Spleen (tissue), 11 donors: ENCODE data around the gene TMEM267. TPM values are rescaled to one million over a fixed set of nuclear protein-coding genes. Genes with fewer than 3 reads are reported as not detected.

ENCODE experiments used
- DNase-seq: peaks from one replicate; pipeline ENCODE4 v3.0.0-alpha.2; 2020
- H3K27ac ChIP-seq, 8 donors: fragments of 200-600 bp; sonication (generic) in 7 of 8; 1 replicate in 4 of 8; 2 replicates in 4 of 8; pipeline versions ENCODE4 v1.5.0 to v1.8.0; 2016 to 2021; ENCODE audit warnings: inconsistent platforms in 4 of 8, mild to moderate bottlenecking in 4 of 8, moderate library complexity in 1 of 8
- H3K27me3 ChIP-seq, 7 donors: fragments of 200-600 bp; sonication (generic) in 6 of 7; replicated peaks in 1 of 7; 1 replicate in 4 of 7; 2 replicates in 3 of 7; pipeline versions ENCODE4 v1.5.0 to v1.8.0; 2016 to 2021; ENCODE audit warnings: inconsistent platforms in 3 of 7, mild to moderate bottlenecking in 1 of 7
- H3K36me3 ChIP-seq, 6 donors: fragments of 200-600 bp; sonication (generic) in 5 of 6; 1 replicate in 4 of 6; 2 replicates in 2 of 6; pipeline versions ENCODE4 v1.5.0 to v1.8.0; 2016 to 2021; ENCODE audit warnings: inconsistent platforms in 2 of 6
- H3K4me1 ChIP-seq, 6 donors: fragments of 200-600 bp; sonication (generic) in 5 of 6; 1 replicate in 3 of 6; 2 replicates in 3 of 6; pipeline versions ENCODE4 v1.5.0 to v1.8.0; 2016 to 2021; ENCODE audit warnings: inconsistent platforms in 3 of 6
- H3K4me3 ChIP-seq, 8 donors: fragments of 200-600 bp; sonication (generic) in 7 of 8; 1 replicate in 4 of 8; 2 replicates in 4 of 8; pipeline versions ENCODE4 v1.5.0 to v1.8.0; 2016 to 2021; ENCODE audit warnings: inconsistent platforms in 4 of 8, mild to moderate bottlenecking in 4 of 8, moderate library complexity in 2 of 8
- H3K9me3 ChIP-seq, 8 donors: fragments of 200-600 bp; sonication (generic) in 7 of 8; 1 replicate in 4 of 8; 2 replicates in 4 of 8; pipeline versions ENCODE4 v1.5.0 to v1.8.0; 2016 to 2021; ENCODE audit warnings: inconsistent platforms in 4 of 8
- CTCF ChIP-seq, 11 experiments: fragments of 200-600 bp in 7 of 11; fragments of 450-650 bp in 4 of 11; sonication (generic) in 4 of 11; IDR thresholded peaks in 8 of 11; conservative IDR thresholded peaks in 3 of 11; 1 replicate in 7 of 11; 2 replicates in 4 of 11; pipeline versions ENCODE4 v1.4.0 to v1.8.0; 2016 to 2021; ENCODE audit warnings: antibody characterized with exemption in 11 of 11, inconsistent platforms in 4 of 11, mild to moderate bottlenecking in 1 of 11
- POLR2A ChIP-seq, 3 donors: fragments of 450-650 bp; IDR thresholded peaks; one replicate each; pipeline ENCODE4 v1.5.1; 2017; ENCODE audit warnings: antibody characterized with exemption in 3 of 3, mild to moderate bottlenecking in 1 of 3
- POLR2AphosphoS5 ChIP-seq, 3 donors: sonication (generic); formaldehyde crosslinking; IDR thresholded peaks; one replicate each; pipeline ENCODE4 v1.5.1; 2017; ENCODE audit warnings: antibody characterized with exemption in 3 of 3
- WGBS, 5 donors: extraction: QIAGEN DNeasy Blood & Tissue Kit in 3 of 5; methylation state at CpG; one replicate each; pipeline versions ENCODE4 v1.1.5 to v1.1.7; 2013 to 2018; 5-methylcytosine and 5-hydroxymethylcytosine counted together
- intact Hi-C: fragments of 100-400 bp; cut with DNase I; formaldehyde crosslinking; loops from one replicate; pipeline ENCODE4 v1.15.0; 2023; ENCODE audit warnings: low total_unique reads
- polyA plus RNA-seq, 3 donors: library from polyadenylated mRNA; stranded (reverse); fragments of 200-250 nt; gene quantifications; one replicate each; pipeline ENCODE4 v1.2.1, GENCODE V29; 2013
- total RNA-seq, 7 donors: library from RNA; depleted of rRNA in 3 of 7; stranded (reverse); fragments of >200 nt in 3 of 7; fragmentation: NEBNext Ultra II Directional in 4 of 7; extraction: Animal tissue kit (Norgen Biotek cat#: 25700) in 4 of 7; gene quantifications; one replicate each; pipeline versions ENCODE4 v1.1.0 to v1.2.1, GENCODE V29; 2016 to 2021
- donor health status: healthy with polysubstance abuse.
- donor health status: DM: no; HTN: no; CAD: no; lungs with moderate emphysema.
- donor health status: DM: no; HTN: no; CAD: no.
- donor health status: Bipolar disorder and iron deficiency.
- donor health status: healthy.
- donor health status: DM: no; HTN: no; CAD: no.
- donor health status: DM: yes; HTN: yes; CAD: no.

The TMEM267 gene
- total and polyA plus RNA-seq, 10 donors = 9.2 to 18.0 (median 11.2) TPM

GRCh38 chr5:43401827-43402226 is 81.8 kb downstream of the TMEM267 start:
- H3K27ac ChIP-seq = no peak overlapping the region
- DNase-seq = no peak
- H3K9me3 ChIP-seq = peaks cover 0 to 4% (median 0%) of the 10 kb centered on the region in 8 donors
- 48 to 75% (median 61%) methylated on average over 1 of the region's 1 CpG for WGBS, 5 donors
- H3K36me3 ChIP-seq = no peaks in the 10 kb centered on the region
- no peak overlapping the region for H3K4me3 ChIP-seq
- peaks cover 0 to 10% (median 9%) of the 10 kb centered on the region in 6 donors for H3K4me1 ChIP-seq
- intact Hi-C loops = no loop called here
- TF ChIP-seq POLR2AphosphoS5 (IDR thresholded peaks at IDR 0.05) = no peak
- peaks cover 0 to 7% (median 0%) of the 10 kb centered on the region in 7 donors for H3K27me3 ChIP-seq

- WGBS, 5 donors = 79 to 92% (median 88%) methylated on average over 3 of the region's 3 CpGs
- peaks cover 0 to 25% (median 16%) of the 10 kb centered on the region in 6 donors for H3K4me1 ChIP-seq
- H3K9me3 ChIP-seq = no peaks in the 10 kb centered on the region
- H3K36me3 ChIP-seq = no peaks in the 10 kb centered on the region
- TF ChIP-seq POLR2A (IDR thresholded peaks at IDR 0.05) = no peak
- TF ChIP-seq POLR2AphosphoS5 (IDR thresholded peaks at IDR 0.05) = no peak
- TF ChIP-seq CTCF (IDR thresholded peaks at IDR 0.05 in 8 of 11, conservative IDR thresholded peaks at IDR 0.05 in 3 of 11) = no peak
- no peak overlapping the region for H3K27ac ChIP-seq
- H3K4me3 ChIP-seq = no peak overlapping the region
- no peak for DNase-seq
- intact Hi-C loops = no loop called here
- peaks cover 0 to 11% (median 0%) of the 10 kb centered on the region in 7 donors for H3K27me3 ChIP-seq
Observed at GRCh38 chr5:43400082-43400481, 83.6 kb downstream of the TMEM267 start.

DNA sequence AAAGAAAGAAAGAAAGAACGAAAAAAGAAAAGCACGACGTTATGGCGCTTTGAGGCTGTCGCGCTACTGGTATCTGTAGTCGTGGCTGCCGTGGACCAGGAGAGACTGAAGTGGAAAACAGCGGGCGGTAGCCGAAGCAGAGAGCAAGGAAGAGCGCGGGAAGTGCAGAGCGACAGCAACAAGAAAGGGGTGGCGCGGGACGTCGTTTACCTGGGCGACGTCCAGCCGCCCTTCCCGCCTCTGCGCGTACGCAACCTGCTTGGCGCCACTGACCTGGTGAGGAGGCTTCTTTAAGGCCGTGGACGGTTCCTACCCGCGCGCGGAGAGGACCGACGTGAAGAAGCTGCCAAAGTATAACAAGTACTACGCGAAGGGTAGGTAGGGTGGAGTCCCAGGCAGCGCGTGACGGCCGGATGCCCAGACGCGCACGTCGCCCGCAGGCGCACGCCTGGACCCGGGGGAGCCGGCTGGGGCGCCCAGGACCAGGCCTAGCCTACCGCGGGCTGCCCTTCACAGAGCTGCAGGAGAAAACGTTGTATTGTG is 86.8 kb downstream of the TMEM267 start:
- H3K4me3 ChIP-seq = peak overlapping the region; percentile 45 to 79 (median 56)
- 1 to 4% (median 3%) methylated on average over 53 of the region's 53 CpGs for WGBS, 5 donors
- peaks cover 0 to 6% (median 0%) of the 10 kb centered on the region in 7 donors for H3K27me3 ChIP-seq
- intact Hi-C loops = loop anchor here (10.0 kb wide), 1 partner anchor 292 kb away; no protein-coding TSS in a partner anchor
- TF ChIP-seq POLR2AphosphoS5 (IDR thresholded peaks at IDR 0.05) (peak; percentile 77 to 87 (median 86)), CTCF (IDR thresholded peaks at IDR 0.05 in 8 of 11, conservative IDR thresholded peaks at IDR 0.05 in 3 of 11) (no peak), POLR2A (IDR thresholded peaks at IDR 0.05) (no peak)
- peak overlapping the region; percentile 44 to 87 (median 82) for H3K27ac ChIP-seq
- peak; percentile 92 for DNase-seq
- H3K4me1 ChIP-seq = peaks cover 0 to 25% (median 16%) of the 10 kb centered on the region in 6 donors
- no peaks in the 10 kb centered on the region for H3K9me3 ChIP-seq
- H3K36me3 ChIP-seq = no peaks in the 10 kb centered on the region

Other genes starting within 250 kb of the TMEM267 start
- gene HMGCS1, start 170.5 kb downstream of the TMEM267 start, total RNA-seq = 10 to 100 TPM; 18.7 to 74.9 (median 30.0) TPM
- 10 to 100 TPM; 12.0 to 18.0 (median 13.1) TPM for gene HMGCS1, start 170.5 kb downstream of the TMEM267 start, polyA plus RNA-seq
- 10 to 100 TPM in 6 of 7 donors, 1 to 10 TPM in 1; 7.2 to 17.1 (median 13.1) TPM for gene CCL28, start 71.5 kb downstream of the TMEM267 start, total RNA-seq
- 1 to 10 TPM; 3.7 to 4.9 (median 4.0) TPM for gene CCL28, start 71.5 kb downstream of the TMEM267 start, polyA plus RNA-seq
- gene C5orf34, start 31.3 kb upstream of the TMEM267 start, total RNA-seq = 1 to 10 TPM; 1.7 to 4.3 (median 2.7) TPM
- 1 to 10 TPM; 1.2 to 2.5 (median 1.7) TPM for gene C5orf34, start 31.3 kb upstream of the TMEM267 start, polyA plus RNA-seq
- 10 to 100 TPM; 36.9 to 65.2 (median 50.7) TPM for gene PAIP1, start 73.2 kb upstream of the TMEM267 start, total RNA-seq
- gene PAIP1, start 73.2 kb upstream of the TMEM267 start, polyA plus RNA-seq = 10 to 100 TPM; 24.9 to 38.4 (median 29.9) TPM
- 10 to 100 TPM; 40.2 to 70.9 (median 59.8) TPM for gene NNT, start 119.3 kb upstream of the TMEM267 start, total RNA-seq
- 10 to 100 TPM in 2 of 3 donors, 1 to 10 TPM in 1; 9.7 to 15.4 (median 14.3) TPM for gene NNT, start 119.3 kb upstream of the TMEM267 start, polyA plus RNA-seq